GM21423 (cell line): ENCODE measurements around the gene ASAP2.
"Not testable (repeated sequence)": the region's sequence is repeated elsewhere in the genome, so short reads cannot be mapped to it uniquely, and the experiment has no call there.

ENCODE experiments used
- ATAC-seq: cut with Tn5 transposase; IDR thresholded peaks from one replicate; pipeline ENCODE4 v1.9.1; 2021; ENCODE audit warnings: mild to moderate bottlenecking, moderate library complexity; ENCODE audit not compliant: unreplicated experiment

Gene ASAP2

GRCh38 chr2:9210030-9210429 lies 3.4 kb downstream of the ASAP2 start:
- no peak for ATAC-seq

GRCh38 chr2:9211496-9211895 lies 4.9 kb downstream of the ASAP2 start:
- no peak for ATAC-seq

- ATAC-seq: no peak
These were observed 5.5 kb downstream of the ASAP2 start for GRCh38 chr2:9212010-9212635.

GRCh38 chr2:9212661-9213411 lies 6.2 kb downstream of the ASAP2 start:
- ATAC-seq: no peak

GRCh38 chr2:9213477-9214051 lies 7.0 kb downstream of the ASAP2 start:
- ATAC-seq: no peak

- ATAC-seq: no peak
These were observed 8.3 kb downstream of the ASAP2 start for GRCh38 chr2:9214873-9215272.

GRCh38 chr2:9215680-9216079 lies 9.1 kb downstream of the ASAP2 start:
- no peak for ATAC-seq

GRCh38 chr2:9216143-9216542 lies 9.5 kb downstream of the ASAP2 start:
- ATAC-seq: not testable (repeated sequence)

GRCh38 chr2:9217838-9218770 lies 11.5 kb downstream of the ASAP2 start:
- ATAC-seq: no peak

- ATAC-seq: no peak
These were observed 12.4 kb downstream of the ASAP2 start for GRCh38 chr2:9219027-9219445.

- ATAC-seq: no peak
These were observed 13.6 kb downstream of the ASAP2 start for GRCh38 chr2:9220201-9220600.

- no peak for ATAC-seq
These were observed 14.6 kb downstream of the ASAP2 start for GRCh38 chr2:9221223-9221622.

GRCh38 chr2:9222239-9222892 lies 15.8 kb downstream of the ASAP2 start:
- ATAC-seq: no peak

- ATAC-seq: no peak
These were observed 16.3 kb downstream of the ASAP2 start for GRCh38 chr2:9222893-9223287.

- no peak for ATAC-seq
These were observed 19.2 kb downstream of the ASAP2 start for GRCh38 chr2:9225806-9226205.

- no peak for ATAC-seq
These were observed 20.1 kb downstream of the ASAP2 start for GRCh38 chr2:9226458-9227380.

- no peak for ATAC-seq
These were observed 21.6 kb downstream of the ASAP2 start for GRCh38 chr2:9228088-9228751.

- ATAC-seq: no peak
These were observed 22.3 kb downstream of the ASAP2 start for GRCh38 chr2:9228781-9229469.

- no peak for ATAC-seq
These were observed 22.8 kb downstream of the ASAP2 start for GRCh38 chr2:9229470-9229820.
